Right ventricle myocardium superior (tissue), 1 donor: ENCODE data around the gene BOLA2. TPM values are rescaled to one million over a fixed set of nuclear protein-coding genes. Genes with fewer than 3 reads are reported as not detected.

ENCODE experiments used
- total RNA-seq: library from RNA; stranded (reverse); fragmentation: NEBNext Ultra II Directional; extraction: Animal tissue kit (Norgen Biotek cat#: 25700); gene quantifications from one replicate; pipeline ENCODE4 v1.2.1, GENCODE V29; 2021
- donor health status: DM: no; HTN: yes; CAD: no; lungs with severe emphysema.

The BOLA2 gene
- total RNA-seq, 1 donor from 2014 or later = 0.97 TPM

Other genes starting within 250 kb of the BOLA2 start
- gene NPIPB11, start 47.6 kb downstream of the BOLA2 start, total RNA-seq = 0.27 TPM
- gene SLX1B, start 182 bp upstream of the BOLA2 start, total RNA-seq = 9.3 TPM
- 9.5 TPM for gene SULT1A4, start 5.6 kb upstream of the BOLA2 start, total RNA-seq
- gene NPIPB12, start 52.1 kb upstream of the BOLA2 start, total RNA-seq = 14.1 TPM
- gene SPN, start 208.9 kb upstream of the BOLA2 start, total RNA-seq = 0.91 TPM
- 31.8 TPM for gene QPRT, start 224.8 kb upstream of the BOLA2 start, total RNA-seq